ENCODE measurements around the gene TMPRSS11F.

TMPRSS11F gene

GRCh38 chr4:68163754-68164153 lies 34.1 kb upstream of the TMPRSS11F start:
- no peak overlapping the region for H3K4me3 ChIP-seq (replicated peaks; ENCODE audit: low read depth, low read length)
- DNase-seq (ENCODE audit: low read depth), result no peak
- TF ChIP-seq, protein P1, sequence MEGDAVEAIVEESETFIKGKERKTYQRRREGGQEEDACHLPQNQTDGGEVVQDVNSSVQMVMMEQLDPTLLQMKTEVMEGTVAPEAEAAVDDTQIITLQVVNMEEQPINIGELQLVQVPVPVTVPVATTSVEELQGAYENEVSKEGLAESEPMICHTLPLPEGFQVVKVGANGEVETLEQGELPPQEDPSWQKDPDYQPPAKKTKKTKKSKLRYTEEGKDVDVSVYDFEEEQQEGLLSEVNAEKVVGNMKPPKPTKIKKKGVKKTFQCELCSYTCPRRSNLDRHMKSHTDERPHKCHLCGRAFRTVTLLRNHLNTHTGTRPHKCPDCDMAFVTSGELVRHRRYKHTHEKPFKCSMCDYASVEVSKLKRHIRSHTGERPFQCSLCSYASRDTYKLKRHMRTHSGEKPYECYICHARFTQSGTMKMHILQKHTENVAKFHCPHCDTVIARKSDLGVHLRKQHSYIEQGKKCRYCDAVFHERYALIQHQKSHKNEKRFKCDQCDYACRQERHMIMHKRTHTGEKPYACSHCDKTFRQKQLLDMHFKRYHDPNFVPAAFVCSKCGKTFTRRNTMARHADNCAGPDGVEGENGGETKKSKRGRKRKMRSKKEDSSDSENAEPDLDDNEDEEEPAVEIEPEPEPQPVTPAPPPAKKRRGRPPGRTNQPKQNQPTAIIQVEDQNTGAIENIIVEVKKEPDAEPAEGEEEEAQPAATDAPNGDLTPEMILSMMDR (IDR thresholded peaks at IDR 0.05; ENCODE audit: low read length, missing control alignments), result no peak

GRCh38 chr4:68162196-68162595 lies 32.5 kb upstream of the TMPRSS11F start:
- H3K4me3 ChIP-seq (replicated peaks; ENCODE audit: low read depth, low read length), result no peak overlapping the region
- no peak for DNase-seq (ENCODE audit: low read depth)
- TF ChIP-seq, protein P1 (IDR thresholded peaks at IDR 0.05; ENCODE audit: low read length, missing control alignments), result no peak

- DNase-seq (ENCODE audit: low read depth), result peak; percentile 69
- TF ChIP-seq, protein P1 (IDR thresholded peaks at IDR 0.05; ENCODE audit: low read length, missing control alignments), result no peak
- no peak overlapping the region for H3K4me3 ChIP-seq (replicated peaks; ENCODE audit: low read depth, low read length)
Observed at GRCh38 chr4:68152411-68152810, 22.7 kb upstream of the TMPRSS11F start.

GRCh38 chr4:68148800-68149685 lies 19.4 kb upstream of the TMPRSS11F start:
- no peak for DNase-seq (ENCODE audit: low read depth)
- TF ChIP-seq, protein P1 (IDR thresholded peaks at IDR 0.05; ENCODE audit: low read length, missing control alignments), result no peak
- H3K4me3 ChIP-seq (replicated peaks; ENCODE audit: low read depth, low read length), result no peak overlapping the region

DNA sequence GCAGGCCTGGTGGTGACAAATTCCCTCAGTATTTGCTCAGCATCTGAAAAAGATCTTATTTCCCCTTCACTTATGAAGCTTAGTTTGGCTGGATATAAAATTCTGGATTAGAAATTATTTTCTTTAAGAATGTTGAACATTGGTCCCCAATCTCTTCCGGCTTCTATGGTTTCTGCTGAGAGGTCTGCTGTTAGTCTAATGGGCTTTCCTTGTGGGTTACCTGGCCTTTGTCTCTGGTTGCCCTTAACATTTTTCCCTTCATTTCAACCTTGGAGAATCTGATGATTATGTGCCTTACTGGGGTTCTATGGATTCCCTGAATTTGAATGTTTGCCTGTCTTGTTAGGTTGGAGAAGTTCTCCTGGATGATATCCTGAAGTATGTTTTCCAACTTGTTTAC lies 17.4 kb upstream of the TMPRSS11F start:
- DNase-seq (ENCODE audit: low read depth), result no peak
- TF ChIP-seq, protein P1 (IDR thresholded peaks at IDR 0.05; ENCODE audit: low read length, missing control alignments), result no peak
- H3K4me3 ChIP-seq (replicated peaks; ENCODE audit: low read depth, low read length), result no peak overlapping the region

- DNase-seq (ENCODE audit: low read depth), result no peak
- no peak overlapping the region for H3K4me3 ChIP-seq (replicated peaks; ENCODE audit: low read depth, low read length)
- TF ChIP-seq, protein P1 (IDR thresholded peaks at IDR 0.05; ENCODE audit: low read length, missing control alignments), result no peak
Observed at GRCh38 chr4:68145261-68145660, 15.6 kb upstream of the TMPRSS11F start.

DNA sequence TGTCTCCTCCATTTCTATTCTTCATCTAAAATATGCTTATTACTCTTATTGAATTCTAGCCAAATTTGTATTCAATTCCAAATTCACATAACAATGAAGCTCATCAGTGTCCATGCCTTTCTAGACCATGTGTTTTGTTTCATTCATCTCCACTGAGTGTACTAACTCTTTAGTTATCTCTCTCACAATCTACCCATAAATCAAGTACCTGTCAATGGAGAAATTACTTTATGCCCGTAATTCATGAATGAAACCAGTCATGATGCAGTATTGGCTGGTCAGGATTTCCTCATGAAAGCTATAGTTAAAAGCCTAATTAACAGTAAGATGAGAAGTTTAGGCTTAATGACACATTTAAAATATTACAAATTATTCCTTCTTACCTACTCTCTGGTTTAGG lies 12.2 kb upstream of the TMPRSS11F start:
- DNase-seq (ENCODE audit: low read depth), result no peak
- H3K4me3 ChIP-seq (replicated peaks; ENCODE audit: low read depth, low read length), result no peak overlapping the region
- TF ChIP-seq, protein P1 (IDR thresholded peaks at IDR 0.05; ENCODE audit: low read length, missing control alignments), result no peak
